ENCODE data around the gene NPTN.

NPTN gene

DNA sequence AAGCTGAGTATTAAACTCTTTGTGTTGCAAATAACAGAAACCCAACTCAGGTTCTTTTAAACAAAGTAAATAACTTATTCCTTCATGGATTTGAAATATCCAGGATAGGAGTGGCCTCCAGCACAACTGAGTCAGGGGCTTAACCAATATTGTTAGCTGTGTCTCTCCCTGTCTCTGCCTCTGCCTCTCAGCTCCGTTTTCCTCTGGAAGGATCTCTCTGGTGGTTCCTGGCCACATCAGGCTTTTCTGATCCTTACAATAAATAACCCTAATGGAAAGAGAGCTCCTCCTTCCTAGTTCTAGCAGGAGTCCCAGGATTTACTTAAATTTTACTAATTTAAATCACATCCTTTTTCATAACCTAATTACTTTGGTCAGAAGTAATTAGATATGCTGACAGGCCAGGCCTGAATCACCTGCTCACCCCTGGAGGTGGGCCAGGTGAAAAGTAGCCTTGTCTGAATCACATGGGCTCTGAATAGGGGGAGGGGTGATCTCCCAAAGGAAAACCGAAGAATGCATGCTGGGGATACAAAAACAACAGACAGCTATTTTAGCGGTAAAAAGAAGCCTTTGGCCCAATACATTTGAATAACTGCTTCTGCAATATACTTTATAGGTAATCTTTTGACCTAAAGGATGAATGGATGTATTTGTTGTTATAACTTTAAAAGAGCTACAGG is 114.9 kb downstream of the NPTN start:
- no peak for DNase-seq (ENCODE audit: low read depth)

DNA sequence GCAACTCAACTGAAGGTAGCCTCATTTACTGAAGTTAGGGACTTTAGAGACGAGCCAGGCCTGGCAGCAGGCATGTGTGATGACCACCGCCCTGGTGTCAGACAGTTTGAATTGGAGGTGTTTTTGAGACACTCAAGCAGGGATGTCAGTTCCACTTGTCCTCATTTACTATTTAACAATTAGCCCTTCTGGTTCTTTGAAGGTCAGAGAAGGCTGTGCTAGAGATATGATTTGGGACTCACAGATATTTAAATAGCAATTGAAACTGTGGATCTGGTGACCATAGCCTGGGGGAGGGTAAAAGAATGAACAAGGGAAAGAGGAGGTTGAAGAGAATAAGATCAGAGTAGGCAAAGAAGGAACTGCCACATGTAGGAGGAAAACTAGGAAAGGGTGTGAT is 115.6 kb downstream of the NPTN start:
- no peak for DNase-seq (ENCODE audit: low read depth)

DNA sequence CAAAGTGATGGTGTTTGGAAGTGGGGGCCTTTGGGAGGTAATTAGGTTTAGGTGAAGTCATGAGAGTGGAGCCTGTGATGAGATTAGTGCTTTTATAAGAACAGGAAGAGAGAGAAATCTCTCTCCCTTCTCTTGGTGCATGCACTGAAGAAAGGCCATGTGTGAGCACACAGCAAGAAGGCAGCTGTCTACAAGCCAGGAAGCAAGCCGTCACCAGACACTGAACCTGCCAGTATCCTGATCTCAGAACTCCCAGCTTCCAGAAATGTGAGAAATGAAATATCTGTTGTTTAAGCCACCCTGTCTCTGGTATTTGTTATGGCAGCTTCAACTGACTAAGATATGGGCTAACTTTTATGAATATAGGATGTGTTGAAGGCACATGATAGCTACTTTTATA is 117.7 kb downstream of the NPTN start:
- no peak for DNase-seq (ENCODE audit: low read depth)
